VCaP (cell line): ENCODE measurements around the gene SELENOH.
A peak's percentile ranks its signal among the peaks of the same experiment; 100 is the strongest.

ENCODE experiments used
- H3K27ac ChIP-seq: fragments of 450-650 bp; 2 replicates; pipeline ENCODE4 v1.5.1; 2017
- TF ChIP-seq, protein P1 (sequence below): fragments of 450-650 bp; conservative IDR thresholded peaks from 2 replicates; pipeline ENCODE4 v1.5.1; 2017; ENCODE audit warnings: mild to moderate bottlenecking, moderate library complexity

Gene SELENOH

DNA sequence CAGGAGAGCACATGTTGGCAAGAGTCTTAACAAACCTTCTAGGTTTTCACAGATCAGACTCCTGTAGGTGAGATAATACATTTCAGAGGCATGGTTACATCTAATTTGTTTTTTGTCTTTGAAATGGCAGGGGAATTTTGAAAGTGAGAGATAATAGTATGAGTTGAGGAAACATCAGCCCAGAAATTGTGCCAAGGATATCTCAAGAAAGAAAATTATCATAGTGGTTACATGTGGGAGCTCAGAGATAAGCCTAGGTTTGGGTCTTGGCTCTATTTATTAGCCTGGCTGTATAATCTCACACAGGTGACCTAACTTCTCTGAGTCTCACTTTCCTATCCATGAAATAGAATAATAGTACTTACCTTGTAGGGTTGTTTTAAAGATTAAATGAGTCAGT, 9.9 kb downstream of the SELENOH start:
- H3K27ac ChIP-seq, result peak overlapping the region; percentile 68
- TF ChIP-seq, protein P1, sequence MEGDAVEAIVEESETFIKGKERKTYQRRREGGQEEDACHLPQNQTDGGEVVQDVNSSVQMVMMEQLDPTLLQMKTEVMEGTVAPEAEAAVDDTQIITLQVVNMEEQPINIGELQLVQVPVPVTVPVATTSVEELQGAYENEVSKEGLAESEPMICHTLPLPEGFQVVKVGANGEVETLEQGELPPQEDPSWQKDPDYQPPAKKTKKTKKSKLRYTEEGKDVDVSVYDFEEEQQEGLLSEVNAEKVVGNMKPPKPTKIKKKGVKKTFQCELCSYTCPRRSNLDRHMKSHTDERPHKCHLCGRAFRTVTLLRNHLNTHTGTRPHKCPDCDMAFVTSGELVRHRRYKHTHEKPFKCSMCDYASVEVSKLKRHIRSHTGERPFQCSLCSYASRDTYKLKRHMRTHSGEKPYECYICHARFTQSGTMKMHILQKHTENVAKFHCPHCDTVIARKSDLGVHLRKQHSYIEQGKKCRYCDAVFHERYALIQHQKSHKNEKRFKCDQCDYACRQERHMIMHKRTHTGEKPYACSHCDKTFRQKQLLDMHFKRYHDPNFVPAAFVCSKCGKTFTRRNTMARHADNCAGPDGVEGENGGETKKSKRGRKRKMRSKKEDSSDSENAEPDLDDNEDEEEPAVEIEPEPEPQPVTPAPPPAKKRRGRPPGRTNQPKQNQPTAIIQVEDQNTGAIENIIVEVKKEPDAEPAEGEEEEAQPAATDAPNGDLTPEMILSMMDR, result no peak

DNA sequence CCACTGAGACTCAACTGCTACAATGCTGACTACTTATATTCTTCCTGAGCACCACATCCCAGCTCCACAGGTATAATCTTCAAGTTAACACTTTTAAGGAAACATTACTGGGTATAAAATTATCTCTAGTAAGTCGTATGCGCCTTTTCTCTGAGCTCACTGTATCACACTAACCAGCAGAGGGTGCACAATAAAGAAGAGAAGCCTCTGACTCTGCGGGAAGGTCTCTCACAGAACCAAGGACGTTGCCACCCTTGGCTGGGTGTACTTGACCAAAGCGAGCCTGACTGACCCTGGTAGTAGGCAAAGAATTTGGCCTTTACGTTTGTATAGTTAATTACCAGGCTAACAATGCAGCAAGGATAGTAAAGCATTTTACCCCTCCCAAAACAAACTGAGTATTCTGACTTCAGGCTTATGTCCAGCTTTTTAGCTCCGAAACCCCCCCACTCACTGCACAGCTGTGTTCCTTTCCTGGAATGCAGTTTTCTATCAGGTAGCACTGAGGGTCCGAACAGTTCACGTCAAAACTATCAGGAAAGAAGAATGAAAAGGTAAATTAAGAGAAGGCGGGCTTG, 10.5 kb downstream of the SELENOH start, which contains the start of gene BTBD18:
BTBD18 (minus strand) TSS at position 144 of the 578 bp plus-strand sequence. CDS start 631 bp downstream, outside the sequence.
- TF ChIP-seq, protein P1, result peak; percentile 86
- peak within 1 kb of the TSS; percentile 68 for H3K27ac ChIP-seq

DNA sequence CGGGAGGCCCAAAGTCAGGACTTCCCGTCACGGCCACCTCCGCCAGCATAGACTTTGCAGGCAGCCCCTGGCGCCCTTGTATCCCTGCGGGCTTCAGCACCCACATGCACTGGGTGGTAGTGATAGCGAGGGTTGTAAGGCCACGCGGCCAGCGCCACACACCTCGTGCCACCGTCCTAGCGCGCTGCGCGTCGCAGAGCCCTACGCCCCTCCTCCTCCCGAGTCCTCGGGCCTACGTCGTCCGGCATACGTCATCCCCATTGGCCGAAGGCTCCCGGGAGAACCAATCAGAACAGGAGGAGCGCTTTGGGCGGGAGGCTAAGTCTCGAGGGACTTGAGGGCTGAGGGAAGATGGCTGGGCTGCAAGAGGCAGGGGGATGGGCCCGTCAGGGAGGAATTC, 11.7 kb downstream of the SELENOH start:
- peak overlapping the region; percentile 68; the same call in 1 of the 2 replicates for H3K27ac ChIP-seq
- TF ChIP-seq, protein P1, result no peak

DNA sequence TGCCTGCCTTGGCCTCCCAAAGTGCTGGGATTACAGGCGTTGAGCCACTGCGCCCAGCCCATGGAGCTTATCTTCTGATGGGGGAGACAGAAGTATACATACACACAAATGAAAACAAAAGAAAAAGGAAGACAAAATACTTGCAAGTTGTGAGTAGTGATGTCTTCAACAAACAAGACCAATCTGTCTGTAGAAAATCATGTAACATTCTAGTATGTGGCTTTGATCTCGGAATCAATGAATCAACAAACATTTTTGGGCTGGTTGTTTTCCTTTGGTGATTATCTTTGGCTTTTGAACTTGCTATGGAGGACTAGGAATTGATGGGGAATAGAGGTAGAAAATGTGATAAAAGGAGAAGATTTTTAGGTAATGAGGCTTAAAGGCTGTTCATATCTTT, 16.9 kb downstream of the SELENOH start:
- TF ChIP-seq, protein P1, result no peak
- H3K27ac ChIP-seq, result no peak overlapping the region; the same call in 1 of the 2 replicates

DNA sequence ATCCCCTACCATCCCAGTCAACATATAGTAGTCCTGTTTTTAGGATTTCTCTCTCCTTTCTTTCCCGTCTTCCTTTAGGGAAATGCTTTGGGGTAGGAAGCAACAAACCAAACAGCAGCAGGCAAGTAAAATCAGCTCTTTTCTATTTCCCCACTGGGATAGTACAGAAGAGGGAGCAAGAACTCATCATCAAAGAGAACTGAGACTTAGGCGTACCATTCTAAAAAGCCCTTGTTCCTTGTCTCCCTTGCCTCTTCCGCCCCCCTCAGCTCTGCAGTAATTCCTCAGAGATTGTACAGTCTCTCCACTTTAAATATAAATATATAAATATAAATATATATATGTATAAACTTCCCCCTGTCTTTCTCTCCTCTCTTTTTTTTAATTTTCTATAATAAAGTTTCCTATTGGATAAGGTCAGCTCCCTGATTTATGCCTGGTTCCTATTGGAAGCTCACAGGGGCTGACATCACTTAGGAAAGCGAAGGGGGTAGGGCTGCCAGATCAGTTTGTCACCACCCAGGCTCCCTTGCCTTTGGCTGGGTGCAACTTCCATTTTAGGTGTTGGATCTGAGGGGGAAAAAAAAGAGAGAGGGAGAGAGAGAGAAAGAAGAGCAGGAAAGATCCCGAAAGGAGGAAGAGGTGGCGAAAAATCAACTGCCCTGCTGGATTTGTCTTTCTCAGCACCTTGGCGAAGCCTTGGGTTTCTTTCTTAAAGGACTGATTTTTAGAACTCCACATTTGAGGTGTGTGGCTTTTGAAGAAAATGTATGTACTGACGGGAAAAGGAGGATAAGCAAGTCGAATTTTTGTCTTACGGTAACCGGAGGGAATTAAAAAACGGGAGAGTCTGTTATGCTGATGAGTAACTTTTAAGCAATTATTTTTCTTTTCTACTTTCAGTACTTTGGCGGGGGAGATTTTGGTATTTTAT, 20.3 kb downstream of the SELENOH start, which contains the start of gene CTNND1:
CTNND1 (plus strand) TSS at position 502 of the 934 bp plus-strand sequence. CDS start 29,677 bp downstream, outside the sequence.
- TF ChIP-seq, protein P1, result no peak; the same call in 1 of the 2 replicates
- H3K27ac ChIP-seq, result peak within 1 kb of the TSS; percentile 94

DNA sequence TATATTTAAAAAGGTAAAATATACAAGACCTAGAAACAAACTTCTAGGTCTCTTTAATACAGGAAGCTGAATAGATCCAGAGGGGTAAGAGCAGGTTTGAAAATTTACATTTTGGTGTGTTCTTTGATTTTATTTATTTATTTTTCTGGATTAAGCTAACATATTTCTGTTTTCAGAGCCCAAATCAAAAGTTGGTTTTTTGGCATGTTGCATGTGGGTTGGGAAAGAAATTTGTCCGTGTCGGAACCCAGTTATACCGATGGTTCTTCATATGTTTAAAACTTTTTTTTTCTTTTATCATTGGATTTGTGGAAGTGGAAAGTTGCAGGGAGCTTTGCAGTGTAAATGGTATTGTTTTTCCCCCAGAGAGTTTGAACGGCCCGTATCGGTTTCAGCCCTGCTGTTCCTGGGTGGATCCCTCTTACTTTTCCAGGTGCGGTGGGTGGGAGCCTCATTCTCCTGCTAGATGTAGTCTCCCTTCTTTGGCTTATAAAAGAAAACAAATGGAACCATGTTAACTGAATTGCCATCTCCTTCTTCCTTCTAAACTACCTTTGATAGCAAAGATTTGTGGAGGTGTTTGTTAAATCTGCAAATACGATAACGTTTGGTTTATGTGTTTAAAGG, 21.1 kb downstream of the SELENOH start:
- TF ChIP-seq, protein P1, result no peak
- H3K27ac ChIP-seq, result peak overlapping the region; percentile 94

DNA sequence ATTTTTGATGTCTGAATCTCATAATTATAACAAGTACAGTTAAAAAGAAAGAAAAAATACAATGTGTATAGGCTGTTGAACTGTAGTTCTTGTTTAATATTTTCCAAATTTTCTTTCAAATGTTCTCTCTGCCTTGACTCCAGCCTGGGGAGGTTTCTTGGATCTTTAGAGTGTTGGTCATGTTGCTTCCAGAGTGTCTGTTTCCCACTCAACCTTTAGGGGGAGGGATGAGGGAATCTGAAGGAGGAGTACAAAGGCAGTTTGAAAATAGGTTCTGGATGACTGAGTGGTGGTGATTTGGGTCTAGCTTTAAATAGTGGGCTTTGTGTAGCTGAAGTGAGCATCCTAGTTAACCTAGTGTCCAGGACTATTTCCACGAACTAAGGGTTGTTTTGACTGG, 22.3 kb downstream of the SELENOH start:
- H3K27ac ChIP-seq, result peak overlapping the region; percentile 94
- TF ChIP-seq, protein P1, result peak; percentile 44
